SK-N-SH (cell line): ENCODE data around the gene STIM2.
A peak's percentile ranks its signal among the peaks of the same experiment; 100 is the strongest.

Experiments used
- EZH2phosphoT487 ChIP-seq: fragments of 200-600 bp; sonication (generic); IDR thresholded peaks from 2 replicates; pipeline ENCODE4 v1.6.1; 2017; ENCODE audit warnings: low read depth, mixed run types, mild to moderate bottlenecking, antibody characterized with exemption, moderate library complexity, borderline replicate concordance
- MXI1 ChIP-seq: IDR thresholded peaks from 2 replicates; pipeline ENCODE4 v1.6.1; 2012; ENCODE audit warnings: mild to moderate bottlenecking, low read depth, low read length, improper control_type of control experiment
- NFIC ChIP-seq: IDR thresholded peaks from 2 replicates; pipeline ENCODE4 v1.4.0; 2012; ENCODE audit warnings: borderline replicate concordance
- RCOR1 ChIP-seq: fragments of 150-350 bp; IDR thresholded peaks from 2 replicates; pipeline ENCODE4 v1.6.1; 2017; ENCODE audit warnings: antibody characterized with exemption, low read length
- RXRA ChIP-seq: IDR thresholded peaks from 2 replicates; pipeline ENCODE4 v1.4.0; 2012; ENCODE audit warnings: low read depth, mild to moderate bottlenecking, borderline replicate concordance
- SMC3 ChIP-seq: IDR thresholded peaks from 2 replicates; pipeline ENCODE4 v1.6.1; 2012; ENCODE audit warnings: low read depth, low read length, improper control_type of control experiment
- TEAD4 ChIP-seq: IDR thresholded peaks from 2 replicates; pipeline ENCODE4 v1.4.0; 2012; ENCODE audit warnings: mild to moderate bottlenecking, borderline replicate concordance; ENCODE audit not compliant: insufficient read depth
- TF ChIP-seq, protein P1 (sequence below): fragments of 200-600 bp; sonication (generic); IDR thresholded peaks from 2 replicates; pipeline ENCODE4 v1.6.1; 2017; ENCODE audit warnings: antibody characterized with exemption, mild to moderate bottlenecking, moderate library complexity
- TF ChIP-seq, protein P2 (sequence below): fragments of 150-350 bp; IDR thresholded peaks from 2 replicates; pipeline ENCODE4 v1.6.1; 2017; ENCODE audit warnings: antibody characterized with exemption, low read length, low read depth, borderline replicate concordance
- TF ChIP-seq, protein P3 (sequence below): IDR thresholded peaks from 2 replicates; pipeline ENCODE4 v1.4.0; 2012; ENCODE audit warnings: low read depth, borderline replicate concordance
- TF ChIP-seq, protein P4 (sequence below): IDR thresholded peaks from 2 replicates; pipeline ENCODE4 v1.4.0; 2012; ENCODE audit warnings: low read depth, borderline replicate concordance

DNA sequence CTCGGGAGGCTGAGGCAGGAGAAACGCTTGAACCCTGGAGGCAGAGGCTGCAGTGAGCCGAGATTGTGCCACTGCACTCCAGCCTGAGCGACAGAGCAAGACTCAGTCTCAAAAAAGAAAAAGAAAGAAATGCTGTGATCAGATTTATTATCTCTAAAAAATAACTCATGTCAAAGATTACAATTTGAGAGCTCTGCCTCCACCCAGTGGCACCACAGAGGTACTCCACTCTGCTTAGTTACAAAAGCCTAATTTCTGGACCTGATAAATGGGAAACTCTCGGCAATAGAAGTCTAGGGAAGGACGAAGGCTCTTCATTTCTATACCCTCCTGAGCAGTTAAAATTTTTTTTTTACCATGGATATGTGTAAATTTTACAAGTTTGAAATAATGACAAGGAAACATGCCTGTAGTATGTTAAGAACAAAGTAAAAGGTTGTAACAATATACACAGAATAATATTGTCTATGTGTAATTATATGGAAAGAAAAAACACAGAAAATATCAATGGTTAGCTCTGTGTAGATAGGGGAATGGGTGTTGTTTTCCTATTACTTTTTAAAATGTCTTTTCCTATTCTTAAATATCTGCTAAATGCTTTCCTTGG, 149.8 kb downstream of the STIM2 start:
- TF ChIP-seq, protein P1, sequence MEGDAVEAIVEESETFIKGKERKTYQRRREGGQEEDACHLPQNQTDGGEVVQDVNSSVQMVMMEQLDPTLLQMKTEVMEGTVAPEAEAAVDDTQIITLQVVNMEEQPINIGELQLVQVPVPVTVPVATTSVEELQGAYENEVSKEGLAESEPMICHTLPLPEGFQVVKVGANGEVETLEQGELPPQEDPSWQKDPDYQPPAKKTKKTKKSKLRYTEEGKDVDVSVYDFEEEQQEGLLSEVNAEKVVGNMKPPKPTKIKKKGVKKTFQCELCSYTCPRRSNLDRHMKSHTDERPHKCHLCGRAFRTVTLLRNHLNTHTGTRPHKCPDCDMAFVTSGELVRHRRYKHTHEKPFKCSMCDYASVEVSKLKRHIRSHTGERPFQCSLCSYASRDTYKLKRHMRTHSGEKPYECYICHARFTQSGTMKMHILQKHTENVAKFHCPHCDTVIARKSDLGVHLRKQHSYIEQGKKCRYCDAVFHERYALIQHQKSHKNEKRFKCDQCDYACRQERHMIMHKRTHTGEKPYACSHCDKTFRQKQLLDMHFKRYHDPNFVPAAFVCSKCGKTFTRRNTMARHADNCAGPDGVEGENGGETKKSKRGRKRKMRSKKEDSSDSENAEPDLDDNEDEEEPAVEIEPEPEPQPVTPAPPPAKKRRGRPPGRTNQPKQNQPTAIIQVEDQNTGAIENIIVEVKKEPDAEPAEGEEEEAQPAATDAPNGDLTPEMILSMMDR = peak; percentile 94
- TF ChIP-seq, protein P2, sequence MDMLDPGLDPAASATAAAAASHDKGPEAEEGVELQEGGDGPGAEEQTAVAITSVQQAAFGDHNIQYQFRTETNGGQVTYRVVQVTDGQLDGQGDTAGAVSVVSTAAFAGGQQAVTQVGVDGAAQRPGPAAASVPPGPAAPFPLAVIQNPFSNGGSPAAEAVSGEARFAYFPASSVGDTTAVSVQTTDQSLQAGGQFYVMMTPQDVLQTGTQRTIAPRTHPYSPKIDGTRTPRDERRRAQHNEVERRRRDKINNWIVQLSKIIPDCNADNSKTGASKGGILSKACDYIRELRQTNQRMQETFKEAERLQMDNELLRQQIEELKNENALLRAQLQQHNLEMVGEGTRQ = no peak
- TF ChIP-seq TEAD4 = no peak
- TF ChIP-seq, protein P3, sequence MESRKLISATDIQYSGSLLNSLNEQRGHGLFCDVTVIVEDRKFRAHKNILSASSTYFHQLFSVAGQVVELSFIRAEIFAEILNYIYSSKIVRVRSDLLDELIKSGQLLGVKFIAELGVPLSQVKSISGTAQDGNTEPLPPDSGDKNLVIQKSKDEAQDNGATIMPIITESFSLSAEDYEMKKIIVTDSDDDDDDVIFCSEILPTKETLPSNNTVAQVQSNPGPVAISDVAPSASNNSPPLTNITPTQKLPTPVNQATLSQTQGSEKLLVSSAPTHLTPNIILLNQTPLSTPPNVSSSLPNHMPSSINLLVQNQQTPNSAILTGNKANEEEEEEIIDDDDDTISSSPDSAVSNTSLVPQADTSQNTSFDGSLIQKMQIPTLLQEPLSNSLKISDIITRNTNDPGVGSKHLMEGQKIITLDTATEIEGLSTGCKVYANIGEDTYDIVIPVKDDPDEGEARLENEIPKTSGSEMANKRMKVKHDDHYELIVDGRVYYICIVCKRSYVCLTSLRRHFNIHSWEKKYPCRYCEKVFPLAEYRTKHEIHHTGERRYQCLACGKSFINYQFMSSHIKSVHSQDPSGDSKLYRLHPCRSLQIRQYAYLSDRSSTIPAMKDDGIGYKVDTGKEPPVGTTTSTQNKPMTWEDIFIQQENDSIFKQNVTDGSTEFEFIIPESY = no peak
- TF ChIP-seq MXI1 = no peak
- no peak for TF ChIP-seq RXRA
- peak; percentile 79 for TF ChIP-seq SMC3
- no peak for TF ChIP-seq RCOR1
- TF ChIP-seq NFIC = no peak
- TF ChIP-seq EZH2phosphoT487 = no peak
- TF ChIP-seq, protein P4, sequence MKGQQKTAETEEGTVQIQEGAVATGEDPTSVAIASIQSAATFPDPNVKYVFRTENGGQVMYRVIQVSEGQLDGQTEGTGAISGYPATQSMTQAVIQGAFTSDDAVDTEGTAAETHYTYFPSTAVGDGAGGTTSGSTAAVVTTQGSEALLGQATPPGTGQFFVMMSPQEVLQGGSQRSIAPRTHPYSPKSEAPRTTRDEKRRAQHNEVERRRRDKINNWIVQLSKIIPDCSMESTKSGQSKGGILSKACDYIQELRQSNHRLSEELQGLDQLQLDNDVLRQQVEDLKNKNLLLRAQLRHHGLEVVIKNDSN = no peak
